HFF-Myc (cell line): Measurements from ENCODE around the gene H2AZ2.
A peak's percentile ranks its signal among the peaks of the same experiment; 100 is the strongest.
"Not testable (repeated sequence)": the region's sequence is repeated elsewhere in the genome, so short reads cannot be mapped to it uniquely, and the experiment has no call there.

Experiments
- DNase-seq: peaks from one replicate; pipeline ENCODE4 v3.0.0-alpha.2; 2011; ENCODE audit warnings: low read depth; ENCODE audit errors: extremely low read depth
- H3K4me3 ChIP-seq: replicated peaks from 2 replicates; pipeline ENCODE4 v1.5.1; 2011; ENCODE audit warnings: low read depth, mild to moderate bottlenecking, control low read depth, low read length
- TF ChIP-seq, protein P1 (sequence below): IDR thresholded peaks from 2 replicates; pipeline ENCODE4 v1.5.1; 2012; ENCODE audit warnings: mild to moderate bottlenecking, low read depth, low read length, control low read depth; ENCODE audit errors: missing control alignments

The H2AZ2 gene

DNA sequence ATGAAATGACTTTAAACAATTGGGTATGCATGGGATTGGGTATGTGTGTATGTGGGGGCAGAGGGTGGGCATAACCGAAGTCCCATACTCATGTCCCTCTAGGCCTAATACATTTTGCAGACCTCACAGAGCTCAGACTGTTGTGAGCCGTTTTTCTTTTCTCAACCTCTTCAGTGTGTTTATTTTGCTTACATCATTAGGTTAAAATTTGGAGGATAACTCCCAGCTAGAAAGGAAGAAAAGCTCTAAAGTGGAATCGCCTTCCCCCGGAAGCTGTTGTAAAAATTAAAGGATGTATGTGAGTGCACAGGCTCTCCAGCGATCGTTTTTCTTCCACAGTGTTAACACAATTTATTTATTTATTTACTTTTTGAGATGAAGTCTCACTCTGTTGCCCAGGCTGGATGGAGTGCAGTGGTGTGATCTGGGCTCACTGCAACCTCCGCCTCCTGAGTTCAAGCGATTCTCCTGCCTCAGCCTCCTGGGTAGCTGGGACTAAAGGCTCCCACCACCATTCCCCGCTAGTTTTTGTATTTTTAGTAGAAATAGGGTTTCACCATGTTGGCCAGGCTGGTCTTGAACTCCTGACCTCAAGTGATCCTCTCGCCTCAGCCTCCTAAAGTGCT is 1.5 kb upstream of the H2AZ2 start:
- DNase-seq, result no peak
- H3K4me3 ChIP-seq, result peak overlapping the region; percentile 87
- TF ChIP-seq, protein P1, sequence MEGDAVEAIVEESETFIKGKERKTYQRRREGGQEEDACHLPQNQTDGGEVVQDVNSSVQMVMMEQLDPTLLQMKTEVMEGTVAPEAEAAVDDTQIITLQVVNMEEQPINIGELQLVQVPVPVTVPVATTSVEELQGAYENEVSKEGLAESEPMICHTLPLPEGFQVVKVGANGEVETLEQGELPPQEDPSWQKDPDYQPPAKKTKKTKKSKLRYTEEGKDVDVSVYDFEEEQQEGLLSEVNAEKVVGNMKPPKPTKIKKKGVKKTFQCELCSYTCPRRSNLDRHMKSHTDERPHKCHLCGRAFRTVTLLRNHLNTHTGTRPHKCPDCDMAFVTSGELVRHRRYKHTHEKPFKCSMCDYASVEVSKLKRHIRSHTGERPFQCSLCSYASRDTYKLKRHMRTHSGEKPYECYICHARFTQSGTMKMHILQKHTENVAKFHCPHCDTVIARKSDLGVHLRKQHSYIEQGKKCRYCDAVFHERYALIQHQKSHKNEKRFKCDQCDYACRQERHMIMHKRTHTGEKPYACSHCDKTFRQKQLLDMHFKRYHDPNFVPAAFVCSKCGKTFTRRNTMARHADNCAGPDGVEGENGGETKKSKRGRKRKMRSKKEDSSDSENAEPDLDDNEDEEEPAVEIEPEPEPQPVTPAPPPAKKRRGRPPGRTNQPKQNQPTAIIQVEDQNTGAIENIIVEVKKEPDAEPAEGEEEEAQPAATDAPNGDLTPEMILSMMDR, result no peak

DNA sequence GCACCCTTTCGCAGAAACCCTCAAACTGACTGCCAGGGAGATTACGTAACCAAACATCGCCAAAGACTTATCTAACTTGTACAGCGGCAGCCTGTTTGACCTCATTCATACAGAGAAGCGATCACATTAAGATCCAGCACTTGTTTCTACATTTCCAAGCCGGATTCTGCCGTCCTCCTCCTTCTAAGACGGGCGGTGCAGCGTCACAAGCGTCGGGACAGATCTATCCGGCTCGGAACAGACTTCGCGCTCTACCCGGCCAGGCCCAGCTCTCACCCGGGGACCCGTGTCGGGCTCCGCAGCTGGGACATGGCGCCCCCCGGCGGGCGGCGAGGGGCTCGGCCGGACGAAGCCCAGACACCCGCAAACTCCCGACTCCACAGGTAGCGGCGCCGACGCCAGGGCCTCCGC is 373 bp downstream of the H2AZ2 start:
- TF ChIP-seq, protein P1, result peak; percentile 81
- peak; percentile 49 for DNase-seq
- H3K4me3 ChIP-seq, result peak overlapping the region; percentile 87

DNA sequence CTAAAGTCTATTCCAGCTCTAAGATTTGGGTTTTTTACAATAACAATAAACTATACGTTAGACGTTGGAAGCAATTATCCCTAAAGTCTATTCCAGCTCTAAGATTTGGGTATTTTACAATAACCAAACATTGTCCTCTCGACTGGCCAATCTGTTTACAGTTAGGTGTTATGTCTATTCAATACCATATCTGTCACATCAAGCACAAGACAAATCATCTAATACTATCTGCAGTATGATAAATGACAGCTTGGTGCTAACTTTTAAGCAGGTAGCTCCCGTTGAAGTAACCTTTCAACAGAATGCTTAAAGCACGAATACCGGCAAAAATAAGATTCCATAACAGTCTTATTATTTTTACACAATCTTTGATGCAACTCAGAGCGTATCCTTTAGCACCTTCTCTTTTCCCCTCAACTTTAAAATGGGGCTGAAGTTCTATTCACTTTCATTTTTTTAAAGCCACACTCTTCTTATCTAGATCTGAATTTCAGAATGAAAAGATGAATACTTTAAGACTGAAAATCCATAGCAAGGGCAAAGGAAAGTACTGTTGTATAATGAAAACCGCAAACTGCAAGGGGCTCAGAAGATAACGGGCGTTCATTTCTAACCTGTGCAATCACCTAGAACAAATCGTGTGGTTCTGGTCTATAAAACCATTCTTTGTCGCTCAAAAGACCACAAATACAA is 925 bp downstream of the H2AZ2 start:
- DNase-seq, result no peak
- TF ChIP-seq, protein P1, result no peak
- peak overlapping the region; percentile 87 for H3K4me3 ChIP-seq

DNA sequence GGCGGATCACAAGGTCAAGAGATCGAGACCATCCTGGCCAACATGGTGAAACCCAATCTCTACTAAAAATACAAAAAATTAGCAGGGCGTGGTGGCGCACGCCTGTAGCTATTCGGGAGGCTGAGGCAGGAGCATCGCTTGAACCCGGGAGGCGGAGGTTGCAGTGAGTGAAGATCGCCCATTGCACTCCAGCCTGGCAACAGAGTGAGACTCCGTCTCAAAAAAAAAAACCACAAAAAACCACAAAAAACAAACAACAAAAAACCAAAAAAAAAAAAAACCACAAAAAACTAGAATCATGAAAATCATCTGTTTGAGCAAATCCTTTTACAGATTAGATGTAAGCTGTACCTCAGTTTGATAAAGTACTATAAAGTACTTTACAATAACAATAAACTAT is 1.5 kb downstream of the H2AZ2 start:
- peak overlapping the region; percentile 87 for H3K4me3 ChIP-seq
- DNase-seq, result not testable (repeated sequence)

DNA sequence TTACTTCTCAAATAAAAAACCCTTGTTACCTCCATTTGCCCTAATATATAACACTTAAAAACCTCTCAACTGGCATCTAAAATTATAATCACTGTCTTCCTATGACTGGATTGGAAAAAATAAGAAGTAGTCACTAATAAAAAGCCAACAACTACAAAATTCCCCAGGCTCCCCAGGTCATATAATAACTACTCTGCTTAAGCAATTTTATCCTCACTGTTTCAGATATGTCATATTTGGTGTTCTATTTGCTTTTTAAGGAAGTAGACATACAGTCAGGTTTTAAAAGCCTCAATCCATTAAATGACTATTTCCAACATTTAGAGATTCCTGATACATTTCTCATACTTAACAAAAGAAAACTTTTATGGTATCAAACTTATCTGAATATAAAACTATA is 2.4 kb downstream of the H2AZ2 start:
- no peak overlapping the region for H3K4me3 ChIP-seq
- DNase-seq, result no peak
- TF ChIP-seq, protein P1, result no peak

DNA sequence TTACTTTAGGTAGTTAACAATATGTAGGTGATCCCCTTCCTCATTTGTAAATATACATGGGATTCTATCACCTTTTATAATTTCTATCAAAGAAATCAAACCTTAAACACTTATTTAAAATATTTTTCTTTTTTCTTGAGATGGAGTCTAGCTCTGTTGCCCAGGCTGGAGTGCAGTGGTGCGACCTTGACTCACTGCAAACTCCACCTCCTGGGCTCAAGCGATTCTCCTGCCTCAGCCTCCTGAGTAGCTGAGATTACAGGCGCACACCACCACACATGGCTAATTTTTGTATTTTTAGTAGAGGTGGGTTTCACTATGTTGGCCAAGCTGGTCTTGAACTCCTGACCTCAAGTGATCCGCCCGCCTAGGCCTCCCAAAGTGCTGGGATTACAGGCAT is 4.4 kb downstream of the H2AZ2 start:
- DNase-seq, H3K4me3 ChIP-seq: not testable (repeated sequence)

DNA sequence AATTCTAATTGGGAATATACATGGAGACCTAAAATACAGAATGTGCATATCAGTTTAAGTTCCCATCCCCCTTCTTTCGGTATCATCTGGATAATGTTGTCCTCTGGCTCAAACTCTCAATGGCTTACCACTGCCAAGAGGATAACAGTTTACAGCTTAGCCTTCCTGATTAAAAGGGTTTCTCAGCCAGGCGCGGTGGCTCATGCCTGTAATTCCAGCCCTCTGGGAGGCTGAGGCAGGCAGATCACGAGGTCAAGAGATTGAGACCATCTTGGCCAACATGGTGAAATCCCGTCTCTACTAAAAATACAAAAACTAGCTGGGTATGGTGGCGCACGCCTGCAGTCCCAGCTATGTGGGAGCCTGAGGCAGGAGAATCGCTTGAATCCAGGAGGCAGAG is 5.2 kb downstream of the H2AZ2 start:
- DNase-seq, H3K4me3 ChIP-seq: not testable (repeated sequence)

DNA sequence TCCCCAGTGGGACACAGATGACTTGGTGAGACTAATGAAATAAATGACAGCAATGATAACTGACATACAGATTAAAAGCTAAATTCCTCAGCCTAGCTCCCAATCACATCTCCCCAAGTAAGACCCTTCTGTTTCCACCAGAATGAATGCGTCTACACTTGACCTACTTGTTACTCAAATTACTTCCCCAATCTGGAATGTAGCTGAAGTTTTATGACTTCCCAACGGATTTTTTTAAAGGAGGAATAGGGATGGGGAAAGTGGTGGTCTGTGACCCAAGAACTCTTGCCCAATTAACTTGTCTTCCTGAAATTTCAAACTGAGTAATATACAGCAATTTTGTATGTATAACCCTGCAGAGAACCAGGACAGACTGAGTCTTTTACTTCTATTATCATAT is 9.1 kb downstream of the H2AZ2 start:
- TF ChIP-seq, protein P1, result no peak
- no peak overlapping the region for H3K4me3 ChIP-seq
- no peak for DNase-seq
